Left colon (tissue), 2 donors: ENCODE measurements around the gene ZBTB20. TPM values are rescaled to one million over a fixed set of nuclear protein-coding genes. Genes with fewer than 3 reads are reported as not detected.
A peak's percentile ranks its signal among the peaks of the same experiment; 100 is the strongest.

Source experiments
- ATAC-seq: fragments of 200-7000 bp; cut with Tn5 transposase; one replicate; pipeline ENCODE4 v1.9.1; 2020; ENCODE audit warnings: mild to moderate bottlenecking, moderate library complexity
- DNase-seq, 2 donors: peaks; one replicate each; pipeline ENCODE4 v3.0.0-alpha.2; 2020
- intact Hi-C, 2 donors: fragments of 100-400 bp; cut with DNase I in 1 of 2; cut with micrococcal nuclease in 1 of 2; formaldehyde crosslinking; loops; one replicate each; pipeline versions ENCODE4 v1.11.2 to v1.14.0; 2022; cut with DNase I, micrococcal nuclease
- total RNA-seq, 2 donors: library from RNA; stranded (reverse); fragmentation: NEBNext Ultra II Directional; extraction: Animal tissue kit (Norgen Biotek cat#: 25700); gene quantifications; one replicate each; pipeline ENCODE4 v1.2.1, GENCODE V29; 2021
- donor health status: DM: no; HTN: no; CAD: no.
- donor health status: DM: yes; HTN: yes; CAD: no.

The ZBTB20 gene
- total RNA-seq, 2 donors from 2014 or later: 27.1 to 27.3 TPM

DNA sequence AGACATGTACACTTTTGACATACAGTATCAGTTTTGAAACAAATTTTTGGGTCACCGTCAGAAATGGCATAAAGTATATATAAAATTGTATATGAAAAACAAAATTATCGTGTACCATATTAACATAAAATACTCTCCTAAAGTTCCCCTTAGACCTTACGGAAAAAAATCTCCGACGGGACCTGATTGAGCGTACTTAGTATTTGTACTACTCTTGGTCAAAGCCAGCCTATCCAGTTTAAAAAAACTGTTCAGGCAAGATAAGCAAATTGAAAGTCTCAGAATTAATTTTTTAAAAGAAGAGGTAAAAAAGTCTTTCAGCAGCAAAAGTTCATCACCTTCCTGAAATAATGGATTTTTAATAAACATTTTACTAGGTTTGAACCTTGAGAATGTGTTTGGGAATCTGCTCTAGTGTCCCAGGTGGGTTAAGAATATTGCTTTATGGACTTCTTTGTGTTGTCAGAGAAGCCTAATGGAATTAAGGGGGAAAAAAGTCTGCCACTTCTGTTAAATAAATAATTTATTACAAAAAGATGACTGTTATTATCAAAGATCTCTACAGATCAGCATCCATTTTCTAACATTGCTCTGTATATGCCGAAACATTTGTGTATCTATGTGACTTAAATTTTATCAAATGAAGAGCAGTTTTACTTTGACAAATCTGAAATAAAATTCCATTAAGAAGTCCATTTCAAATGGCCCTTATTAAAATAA, 48.6 kb downstream of the ZBTB20 start:
- ATAC-seq (no peak), DNase-seq (no peak)
- intact Hi-C loops: no loop called here

DNA sequence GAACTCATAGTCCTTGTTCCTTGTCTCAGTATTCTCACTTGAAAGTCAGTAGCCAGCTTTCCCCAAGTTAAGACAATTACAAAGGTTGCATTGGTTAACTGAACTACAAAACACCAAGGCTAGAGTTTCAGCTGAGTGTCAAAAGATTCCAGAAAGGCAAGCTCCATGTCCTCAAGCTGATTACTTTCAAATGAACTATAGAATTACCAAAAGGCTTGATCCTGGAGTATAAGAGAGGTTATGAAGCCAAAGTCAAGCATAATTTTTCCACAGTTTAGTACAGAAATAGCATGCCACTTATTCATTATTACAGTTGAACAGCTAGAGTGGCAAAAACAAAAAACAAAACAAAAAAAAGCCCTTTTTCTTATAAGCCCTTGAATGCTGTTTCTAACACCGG, 51.9 kb downstream of the ZBTB20 start:
- intact Hi-C loops: no loop called here
- DNase-seq: no peak
- no peak for ATAC-seq

DNA sequence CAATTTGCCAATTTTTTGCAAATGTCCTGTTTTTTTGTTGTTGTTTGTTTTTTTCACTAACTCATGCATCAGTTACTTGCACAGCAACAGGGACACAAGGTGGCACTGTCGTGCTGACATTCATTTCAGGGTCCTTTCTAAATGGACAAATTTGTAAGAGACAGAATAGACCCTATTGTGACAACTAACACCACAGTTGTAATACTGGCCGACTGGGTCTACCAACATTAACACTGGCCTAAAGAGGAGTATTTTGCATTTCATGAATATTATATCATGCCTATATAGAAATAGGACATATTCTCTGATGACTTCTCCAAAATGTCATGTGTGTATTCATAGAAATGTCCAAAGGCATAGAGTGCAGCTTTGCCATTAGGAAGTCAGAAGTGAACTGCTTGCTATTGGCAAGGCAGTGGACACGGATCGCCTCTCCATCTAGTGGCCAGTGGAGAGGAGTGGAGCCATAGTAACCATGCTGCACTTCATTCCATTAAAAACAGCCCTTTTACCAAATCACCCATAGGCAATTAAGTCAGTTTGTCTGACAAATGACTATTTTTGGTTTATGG, 54.8 kb downstream of the ZBTB20 start:
- peak; percentile 50 to 63 for DNase-seq
- intact Hi-C loops: no loop called here
- peak; percentile 88 for ATAC-seq

DNA sequence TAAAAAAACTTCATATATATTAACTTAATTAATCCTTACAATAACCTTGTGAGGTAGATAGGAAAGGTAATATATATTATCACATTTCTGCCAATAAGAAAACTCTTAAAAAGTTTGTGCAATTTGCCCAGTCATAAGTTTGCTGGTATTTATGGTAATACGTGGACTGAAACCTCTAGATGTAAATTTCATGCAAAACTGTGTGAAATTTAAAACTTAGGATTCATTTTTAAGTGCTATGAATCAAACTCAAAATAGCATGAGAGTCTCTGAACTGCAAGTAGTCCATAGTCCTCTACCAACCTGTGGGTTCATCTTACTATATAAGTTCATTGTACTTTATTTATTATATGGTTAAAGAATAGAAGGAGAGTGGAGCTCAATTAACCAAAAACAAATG, 56.4 kb downstream of the ZBTB20 start:
- intact Hi-C loops: no loop called here
- ATAC-seq (no peak), DNase-seq (no peak)

DNA sequence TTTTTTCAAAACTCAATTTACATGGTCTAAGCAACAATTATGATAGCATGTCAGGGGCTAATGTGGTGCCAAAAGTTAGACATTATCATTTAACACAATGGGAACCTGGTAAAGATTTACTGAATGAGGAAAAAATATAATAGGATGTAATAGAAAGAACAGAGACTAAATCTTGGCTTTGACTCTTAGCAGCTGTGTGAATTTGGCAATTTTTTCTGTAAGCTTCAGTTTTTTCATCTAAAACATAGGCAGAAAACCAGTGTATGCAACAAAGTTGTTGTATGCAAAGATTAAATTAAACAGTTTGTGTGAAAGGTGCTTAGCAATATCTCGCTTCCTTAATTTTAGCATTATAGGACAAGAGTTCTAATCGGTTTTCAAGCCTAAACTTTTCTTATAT, 57.6 kb downstream of the ZBTB20 start:
- no peak for ATAC-seq
- intact Hi-C loops: no loop called here
- DNase-seq: no peak

DNA sequence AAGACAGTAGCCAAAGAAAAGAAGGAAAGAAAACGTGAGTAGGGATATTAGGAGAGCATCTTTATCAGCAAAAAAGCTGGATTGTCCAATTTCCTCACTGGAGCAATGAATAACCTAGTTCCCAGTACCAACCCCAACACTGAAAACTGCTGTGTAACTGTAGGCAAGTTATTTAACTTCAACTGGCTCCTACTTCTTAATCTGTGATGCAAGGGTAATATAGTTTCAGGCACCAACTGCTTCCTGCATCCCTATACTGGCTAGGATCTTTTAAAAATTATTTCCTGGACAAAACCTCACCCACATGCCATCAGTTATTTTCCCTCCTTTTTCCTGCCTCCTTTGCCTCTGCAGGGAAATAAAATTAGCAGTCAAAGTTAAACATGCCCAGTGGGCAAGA, 59.6 kb downstream of the ZBTB20 start:
- DNase-seq (no peak), ATAC-seq (peak; percentile 58)
- intact Hi-C loops: no loop called here

DNA sequence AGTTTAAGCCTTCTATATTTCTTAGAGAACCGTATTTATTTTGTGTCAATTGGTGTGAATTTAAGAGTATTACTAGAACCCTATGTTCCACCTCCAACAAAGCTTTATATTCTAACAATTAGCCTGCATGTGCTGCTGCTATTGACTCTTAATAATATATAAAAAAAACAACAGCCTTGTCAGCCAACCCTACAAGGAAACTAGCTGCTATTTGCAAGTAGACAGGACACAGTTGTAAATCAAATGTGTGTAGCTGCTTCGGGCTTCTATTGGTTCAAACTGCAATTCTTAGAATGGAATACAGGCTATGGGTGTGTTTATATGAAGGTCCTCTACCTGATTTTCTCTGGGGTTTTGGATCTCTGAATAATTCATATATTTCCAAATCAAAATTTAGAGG, 60.7 kb downstream of the ZBTB20 start:
- DNase-seq (no peak), ATAC-seq (peak; percentile 48)
- intact Hi-C loops: no loop called here

DNA sequence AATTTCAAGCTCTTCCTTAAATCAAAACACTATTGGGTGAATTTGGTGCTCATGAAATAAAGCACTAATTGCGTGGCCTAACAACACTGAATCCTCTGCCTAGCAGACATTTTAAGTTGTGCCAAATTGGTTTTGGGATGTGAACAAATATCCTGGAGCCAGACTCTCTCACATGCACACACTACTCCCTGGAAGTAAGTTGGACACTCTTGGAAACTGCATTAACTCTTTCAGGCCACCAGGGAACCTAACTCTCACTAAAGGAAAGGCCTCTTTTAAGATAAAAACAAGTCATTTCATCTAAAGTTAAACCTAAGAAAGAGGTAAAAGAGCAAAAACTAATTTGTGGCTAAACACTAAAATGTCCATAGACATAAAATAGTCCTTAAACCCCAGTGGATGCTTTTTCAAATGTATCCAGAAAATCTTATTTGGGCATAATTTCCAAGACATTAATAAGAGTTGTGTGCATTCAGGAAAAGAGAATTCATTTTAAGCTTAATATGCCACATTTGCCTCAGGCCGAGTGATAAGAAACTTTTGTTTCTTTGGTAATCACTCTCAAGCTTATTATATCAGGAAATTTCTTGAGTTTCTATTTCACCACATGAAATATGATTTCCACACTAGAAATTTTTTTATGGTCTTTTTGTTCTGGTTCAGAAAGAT, 61.8 kb downstream of the ZBTB20 start:
- intact Hi-C loops: no loop called here
- ATAC-seq (no peak), DNase-seq (no peak)

DNA sequence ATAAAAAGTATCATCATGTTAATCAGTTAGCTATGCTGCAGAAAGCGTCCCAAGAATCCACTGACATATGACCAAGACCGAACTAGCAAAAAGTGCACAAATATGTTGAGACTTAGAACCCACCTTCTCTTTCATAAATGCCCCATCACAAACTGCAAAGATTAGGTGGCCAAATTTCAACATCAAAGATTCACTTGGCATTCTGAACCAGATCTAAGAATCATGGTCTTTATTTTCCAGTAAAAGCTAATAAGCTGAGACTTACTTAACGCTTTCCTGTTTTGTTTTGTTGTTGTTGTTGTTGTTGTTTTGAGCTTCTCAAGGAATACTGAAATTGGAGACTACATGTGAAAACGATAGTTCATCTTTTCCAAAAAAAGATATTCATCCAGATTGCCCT, 62.4 kb downstream of the ZBTB20 start:
- no peak for ATAC-seq
- no peak for DNase-seq
- intact Hi-C loops: no loop called here

DNA sequence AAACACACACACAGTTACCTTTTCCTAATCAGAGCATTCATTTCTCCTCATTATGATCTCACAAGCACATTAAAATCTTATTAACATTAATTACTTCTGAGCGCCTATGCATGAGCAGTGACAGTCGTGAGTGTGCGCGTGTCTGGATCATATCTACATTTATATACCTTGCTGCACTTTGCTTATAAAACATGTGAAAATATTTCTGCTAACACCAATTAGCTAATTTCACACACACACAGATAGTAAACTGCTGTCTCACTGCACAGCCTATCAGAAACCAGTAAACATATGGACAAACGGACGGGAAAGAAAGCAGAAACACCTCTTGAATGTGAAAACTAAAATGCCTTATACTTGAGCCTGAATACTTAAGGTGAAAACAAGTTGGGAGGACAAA, 64.8 kb downstream of the ZBTB20 start:
- no peak for DNase-seq
- no peak for ATAC-seq
- intact Hi-C loops: no loop called here

DNA sequence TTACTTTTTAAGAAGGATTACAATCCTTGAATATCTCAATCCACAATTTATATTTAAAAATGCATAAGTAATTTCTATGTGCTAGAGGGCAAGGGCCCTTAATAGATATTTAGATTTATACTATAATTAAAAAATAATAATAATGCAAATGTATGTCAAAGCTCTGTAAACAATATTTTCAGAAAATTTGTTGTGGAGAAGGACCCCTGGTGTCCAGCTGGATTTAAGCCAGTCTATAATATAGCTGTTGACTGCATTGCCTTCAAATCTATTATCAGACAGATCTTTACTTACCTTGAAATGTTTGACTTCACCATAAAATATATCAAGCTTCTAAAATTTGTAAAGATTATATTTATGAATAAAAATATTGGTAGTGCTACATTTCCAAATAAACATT, 65.6 kb downstream of the ZBTB20 start:
- ATAC-seq: no peak
- intact Hi-C loops: no loop called here
- no peak for DNase-seq

DNA sequence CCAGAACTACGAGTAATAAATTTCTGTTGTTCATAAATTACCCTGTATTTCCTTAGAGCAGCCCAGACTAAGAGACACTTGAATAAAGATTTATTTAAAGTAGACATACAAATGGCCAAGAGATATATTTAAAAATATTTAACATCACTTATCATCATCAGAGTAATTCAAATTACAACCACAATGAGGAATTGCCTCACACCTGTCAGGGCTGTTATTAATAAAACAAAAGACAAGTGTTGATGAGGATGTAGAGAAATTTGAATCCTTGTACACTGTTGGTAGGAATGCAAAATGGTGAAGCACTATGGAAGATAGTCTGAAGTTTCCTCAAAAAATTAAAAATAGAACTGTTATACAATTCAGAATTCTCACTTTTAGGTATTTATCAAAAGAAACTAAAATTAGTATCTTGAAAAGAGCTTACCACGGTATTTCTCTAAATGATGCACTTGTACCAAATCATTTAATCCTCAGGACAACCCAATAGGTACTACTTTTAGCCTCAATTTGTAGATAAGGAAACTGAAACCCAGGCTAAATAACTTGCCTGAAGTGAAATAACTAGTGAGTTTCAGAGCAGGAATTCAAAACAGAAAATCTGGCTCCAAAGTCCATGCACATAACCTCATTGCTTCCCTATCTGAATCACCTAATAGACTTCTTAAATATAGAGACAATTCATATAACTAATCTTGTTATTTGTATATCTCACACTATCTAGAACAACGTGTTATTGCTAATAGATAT, 69.4 kb downstream of the ZBTB20 start:
- peak; percentile 83 for ATAC-seq
- intact Hi-C loops: no loop called here
- DNase-seq: no peak

DNA sequence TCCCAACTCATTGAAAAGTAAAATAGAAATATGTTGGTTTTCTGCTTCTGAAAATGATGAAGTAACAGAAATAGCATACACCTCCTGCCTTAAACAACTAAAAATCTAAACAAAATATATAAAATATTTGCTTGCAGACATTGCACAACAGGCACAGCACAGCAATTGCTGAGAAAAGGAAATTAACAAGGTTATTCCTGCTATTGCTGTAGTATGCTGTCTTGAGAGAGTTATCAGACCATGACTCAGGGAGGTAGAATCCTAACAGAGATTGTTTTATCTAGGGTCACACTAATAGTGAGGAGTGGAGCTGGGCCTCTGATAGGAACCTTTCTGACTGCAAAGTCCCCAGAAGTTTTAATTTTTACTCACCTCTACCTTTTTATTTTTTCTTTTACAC, 72.6 kb downstream of the ZBTB20 start:
- DNase-seq (no peak), ATAC-seq (no peak)
- intact Hi-C loops: no loop called here

DNA sequence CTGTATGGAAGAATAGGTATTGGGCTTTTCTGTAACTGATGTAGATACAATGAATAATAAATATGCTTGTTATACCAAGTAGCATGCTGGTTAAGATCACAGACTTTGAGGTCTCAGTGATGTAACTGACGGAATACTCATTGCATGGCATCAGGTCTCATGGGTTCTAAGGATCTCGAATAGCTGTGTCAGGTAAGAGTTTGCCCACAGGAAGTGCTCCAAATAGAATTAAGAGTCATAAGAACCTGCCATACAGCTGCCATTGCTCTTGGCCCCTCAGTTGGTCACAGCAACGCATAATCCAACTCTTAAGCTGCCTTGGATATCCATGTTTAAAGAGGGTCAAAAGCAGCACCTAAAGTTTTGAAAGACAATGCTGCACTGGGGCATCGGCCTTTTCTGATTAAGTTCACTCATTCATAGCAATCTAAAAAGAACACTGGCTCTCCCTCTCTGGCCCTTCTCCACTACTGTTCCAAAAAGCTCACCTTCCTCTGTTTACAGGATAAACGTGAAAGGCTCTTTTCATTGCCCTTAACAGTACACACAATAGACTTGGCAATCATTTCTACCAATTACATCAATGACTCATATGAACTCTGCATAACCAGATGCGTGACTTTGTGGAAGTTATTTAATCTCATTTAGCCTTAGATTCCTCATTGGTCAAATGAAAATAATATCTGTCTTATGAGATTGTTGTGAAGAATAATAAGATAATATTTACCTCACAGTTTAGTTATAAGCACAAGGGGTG, 74.6 kb downstream of the ZBTB20 start:
- no peak for ATAC-seq
- no peak for DNase-seq

DNA sequence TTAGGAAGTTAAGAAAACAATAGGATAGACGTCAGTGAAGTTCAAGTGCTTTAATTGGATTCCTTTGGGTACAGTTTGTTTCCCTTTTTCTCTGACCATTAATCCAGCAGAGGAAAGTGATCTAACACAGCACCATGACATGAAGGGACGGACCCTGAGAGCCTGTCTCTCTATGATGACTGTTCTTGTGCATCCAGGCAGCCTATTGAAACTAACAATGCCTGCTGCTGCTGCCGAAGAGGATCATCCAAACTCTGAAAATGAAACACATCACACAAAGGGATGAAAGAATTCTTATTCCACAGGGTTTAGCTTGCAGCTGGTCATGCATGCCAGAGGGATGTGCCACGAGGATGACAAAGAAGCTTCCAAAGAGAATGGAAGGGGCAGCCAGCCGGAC, 75.5 kb downstream of the ZBTB20 start:
- DNase-seq (no peak), ATAC-seq (no peak)
- intact Hi-C loops: no loop called here

More for the DNA sequence above, 74.6 kb downstream of the ZBTB20 start:
- intact Hi-C loops: no loop called here

DNA sequence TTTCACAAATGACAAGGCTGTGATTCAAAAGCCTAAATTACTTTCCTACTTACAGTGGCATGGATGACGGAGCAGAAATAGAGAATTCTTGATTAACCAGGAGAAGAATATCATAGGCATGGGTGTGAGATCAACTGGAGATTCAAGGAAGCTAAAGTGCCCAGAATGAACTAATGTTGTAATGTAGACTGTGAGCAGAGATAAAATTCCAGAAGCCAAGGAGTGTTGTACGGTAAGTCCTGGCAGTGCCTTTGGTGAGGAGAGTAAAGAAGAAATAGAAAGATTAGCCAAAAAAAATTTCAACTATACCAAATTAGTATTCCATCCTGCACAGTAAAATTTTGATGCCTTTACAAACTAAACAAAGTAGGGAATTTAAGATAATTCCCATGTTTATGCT, 75.9 kb downstream of the ZBTB20 start:
- DNase-seq: no peak
- no peak for ATAC-seq
- intact Hi-C loops: no loop called here

DNA sequence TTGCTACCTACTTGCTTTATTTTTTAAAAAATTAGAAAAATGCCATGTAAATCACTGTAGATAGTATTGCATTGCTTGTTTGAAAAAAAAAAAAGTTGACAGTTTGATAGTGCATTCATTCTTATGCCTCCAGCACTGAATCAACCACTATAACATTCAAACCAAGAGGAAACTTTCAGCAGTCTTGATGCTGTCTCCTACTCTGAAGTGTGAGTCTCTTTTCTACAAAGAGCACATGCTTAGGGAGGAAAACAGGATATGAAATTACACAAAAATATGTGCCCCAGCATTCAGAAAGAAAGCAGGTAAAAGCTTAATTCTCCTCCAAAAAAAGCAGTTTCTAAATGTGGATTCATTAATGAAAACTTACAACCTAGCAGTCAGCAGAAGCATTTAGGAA, 78.3 kb downstream of the ZBTB20 start:
- intact Hi-C loops: no loop called here
- no peak for DNase-seq
- ATAC-seq: no peak

DNA sequence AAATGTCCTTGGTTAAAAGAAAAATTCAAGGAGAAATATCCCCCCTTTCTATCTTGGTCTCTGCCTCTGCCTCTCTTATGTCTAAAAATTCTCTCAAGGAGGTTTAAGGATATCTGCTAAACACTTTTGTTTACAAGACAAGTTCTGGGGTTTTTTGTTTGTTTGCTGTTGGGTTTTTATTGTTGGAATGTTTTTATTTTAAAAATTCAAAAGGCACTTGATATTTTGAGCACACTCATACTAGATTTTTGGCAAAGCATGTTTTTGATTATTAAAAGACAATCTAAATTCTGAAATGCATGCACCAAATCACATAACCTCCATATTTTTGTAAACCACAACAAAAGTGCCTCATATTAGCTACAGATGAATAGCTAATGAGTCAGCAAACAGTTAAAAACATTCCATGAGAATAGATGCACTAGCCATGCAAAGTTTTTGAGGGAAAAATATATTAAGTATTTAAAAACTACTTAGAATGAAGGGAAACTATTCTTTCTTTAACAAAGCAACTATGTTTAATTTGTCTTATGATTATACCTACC, 84.6 kb downstream of the ZBTB20 start:
- no peak for DNase-seq
- intact Hi-C loops: no loop called here
- ATAC-seq: no peak

DNA sequence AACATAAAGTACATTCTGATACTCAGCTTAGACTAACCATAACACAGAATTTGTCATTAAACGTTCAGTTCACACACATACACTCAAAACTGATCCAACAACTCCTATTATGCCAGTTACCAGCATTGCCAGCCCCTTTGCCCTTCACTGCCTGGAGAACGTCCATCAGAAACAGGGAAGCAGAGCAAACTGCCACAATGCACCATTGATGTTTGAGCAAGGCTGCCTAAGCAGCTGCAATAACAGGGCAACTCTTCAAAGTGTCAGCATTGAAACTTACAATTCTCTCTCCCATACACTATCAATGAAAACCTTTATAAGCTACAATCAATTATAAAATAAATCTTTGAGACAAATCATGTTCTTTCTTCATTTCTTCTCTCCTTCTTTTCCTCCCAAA, 85.1 kb downstream of the ZBTB20 start:
- no peak for DNase-seq
- ATAC-seq: no peak
- intact Hi-C loops: no loop called here
